Measurements from ENCODE around the gene SLC12A3. TPM values are rescaled to one million over a fixed set of nuclear protein-coding genes. Genes with fewer than 3 reads are reported as not detected.

SLC12A3 gene
- total RNA-seq, 6 experiments from 2014 or later = not detected

DNA sequence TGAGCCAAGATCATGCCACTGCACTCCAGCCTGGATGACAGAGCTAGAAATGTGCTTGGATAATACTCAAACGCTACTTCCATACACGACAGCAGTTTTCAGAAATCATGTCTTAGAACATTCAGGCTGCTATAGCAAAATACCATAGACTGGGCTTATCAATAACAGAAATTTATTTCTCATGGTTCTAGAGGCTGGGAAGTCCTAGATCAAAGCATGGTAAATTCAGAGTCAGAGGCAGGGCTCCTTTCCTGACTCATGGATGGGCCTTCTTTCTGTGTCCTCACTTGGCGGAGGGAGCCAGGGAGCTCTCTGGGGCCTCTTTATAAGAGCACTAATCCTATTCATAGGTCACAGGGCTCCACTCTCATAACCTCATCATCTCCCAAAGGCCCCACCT lies 42.4 kb downstream of the SLC12A3 start:
- peaks cover 10% of the 10 kb centered on the region for H3K27me3 Mint-ChIP-seq (ENCODE audit: insufficient read depth)
- DNase-seq = no peak
- no peak overlapping the region for H3K4me3 Mint-ChIP-seq
- H3K9me3 Mint-ChIP-seq = no peaks in the 10 kb centered on the region
- no peaks in the 10 kb centered on the region for H3K36me3 Mint-ChIP-seq (ENCODE audit: low read depth)
- no peak overlapping the region for H3K27ac Mint-ChIP-seq
- no peak for TF ChIP-seq CTCF (IDR thresholded peaks at IDR 0.05)
- peaks cover 34% of the 10 kb centered on the region for H3K4me1 Mint-ChIP-seq (ENCODE audit: low read depth)

- no peak overlapping the region for H3K4me3 Mint-ChIP-seq
- peaks cover 49% of the 10 kb centered on the region for H3K4me1 Mint-ChIP-seq (ENCODE audit: low read depth)
- no peaks in the 10 kb centered on the region for H3K9me3 Mint-ChIP-seq
- no peak for DNase-seq
- H3K36me3 Mint-ChIP-seq (ENCODE audit: low read depth) = no peaks in the 10 kb centered on the region
- peaks cover 10% of the 10 kb centered on the region for H3K27me3 Mint-ChIP-seq (ENCODE audit: insufficient read depth)
- TF ChIP-seq CTCF (IDR thresholded peaks at IDR 0.05) = no peak
- no peak overlapping the region for H3K27ac Mint-ChIP-seq
Measured at GRCh38 chr16:56909527-56909979, 44.5 kb downstream of the SLC12A3 start.

DNA sequence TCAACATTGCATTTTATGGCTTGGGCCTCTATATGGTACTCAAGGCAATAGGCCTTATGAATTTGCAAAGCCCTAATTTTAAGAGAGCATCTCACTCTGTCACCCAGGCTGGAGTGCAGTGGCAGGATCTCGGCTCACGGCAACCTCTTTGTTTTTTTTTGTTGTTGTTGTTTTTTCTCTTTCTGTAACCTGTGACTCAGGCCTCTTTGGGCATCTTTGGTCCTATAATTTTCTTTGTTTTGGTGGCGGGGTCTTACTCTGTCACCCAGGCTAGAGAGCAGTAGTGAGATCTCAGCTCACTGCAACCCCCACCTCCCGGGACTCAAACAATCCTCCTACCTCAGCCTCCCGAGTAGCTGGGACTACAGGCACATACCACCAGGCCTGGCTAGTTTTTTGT lies 45.1 kb downstream of the SLC12A3 start:
- no peak for DNase-seq
- Mint-ChIP-seq H3K27ac (peak overlapping the region; percentile 77), H3K36me3 (ENCODE audit: low read depth) (no peaks in the 10 kb centered on the region), H3K9me3 (no peaks in the 10 kb centered on the region), H3K27me3 (ENCODE audit: insufficient read depth) (peaks cover 10% of the 10 kb centered on the region), H3K4me1 (ENCODE audit: low read depth) (peaks cover 49% of the 10 kb centered on the region), H3K4me3 (no peak overlapping the region)
- no peak for TF ChIP-seq CTCF (IDR thresholded peaks at IDR 0.05)

GRCh38 chr16:56910654-56911539 lies 45.9 kb downstream of the SLC12A3 start:
- peaks cover 49% of the 10 kb centered on the region for H3K4me1 Mint-ChIP-seq (ENCODE audit: low read depth)

More at GRCh38 chr16:56910654-56911539, 45.9 kb downstream of the SLC12A3 start:
- H3K27ac Mint-ChIP-seq = peak overlapping the region; percentile 77
- peak; percentile 51 for DNase-seq
- TF ChIP-seq CTCF (IDR thresholded peaks at IDR 0.05) = no peak
- H3K27me3 Mint-ChIP-seq (ENCODE audit: insufficient read depth) = peaks cover 10% of the 10 kb centered on the region
- H3K4me3 Mint-ChIP-seq = peak overlapping the region; percentile 36; the same call in 1 of the 2 replicates
- no peaks in the 10 kb centered on the region for H3K9me3 Mint-ChIP-seq
- H3K36me3 Mint-ChIP-seq (ENCODE audit: low read depth) = no peaks in the 10 kb centered on the region
